GM21526 (cell line): Measurements from ENCODE around the gene PCBD1.

ENCODE experiments used
- ATAC-seq: cut with Tn5 transposase; IDR thresholded peaks from one replicate; pipeline ENCODE4 v1.9.1; 2021; ENCODE audit warnings: moderate library complexity; ENCODE audit not compliant: unreplicated experiment, low FRiP score

Gene PCBD1

DNA sequence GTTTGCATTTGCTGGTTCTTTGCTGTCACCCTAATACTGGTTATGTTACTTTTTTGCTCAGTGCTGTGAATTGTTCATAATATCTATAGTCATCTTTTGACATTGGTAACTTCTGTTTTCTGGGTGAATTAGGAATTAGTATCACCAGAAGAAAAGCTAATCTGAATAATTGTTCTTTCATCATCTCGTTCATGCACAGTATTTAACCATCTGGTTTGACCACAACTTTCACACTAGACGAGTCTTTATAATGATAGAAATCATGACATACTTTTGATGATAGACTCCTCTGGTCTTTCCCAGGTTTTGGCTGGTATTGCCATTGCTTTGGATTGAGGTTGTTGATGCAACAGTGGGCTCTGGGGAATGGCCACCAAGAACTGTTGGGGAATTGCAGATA lies 47.5 kb downstream of the PCBD1 start:
- ATAC-seq = no peak

DNA sequence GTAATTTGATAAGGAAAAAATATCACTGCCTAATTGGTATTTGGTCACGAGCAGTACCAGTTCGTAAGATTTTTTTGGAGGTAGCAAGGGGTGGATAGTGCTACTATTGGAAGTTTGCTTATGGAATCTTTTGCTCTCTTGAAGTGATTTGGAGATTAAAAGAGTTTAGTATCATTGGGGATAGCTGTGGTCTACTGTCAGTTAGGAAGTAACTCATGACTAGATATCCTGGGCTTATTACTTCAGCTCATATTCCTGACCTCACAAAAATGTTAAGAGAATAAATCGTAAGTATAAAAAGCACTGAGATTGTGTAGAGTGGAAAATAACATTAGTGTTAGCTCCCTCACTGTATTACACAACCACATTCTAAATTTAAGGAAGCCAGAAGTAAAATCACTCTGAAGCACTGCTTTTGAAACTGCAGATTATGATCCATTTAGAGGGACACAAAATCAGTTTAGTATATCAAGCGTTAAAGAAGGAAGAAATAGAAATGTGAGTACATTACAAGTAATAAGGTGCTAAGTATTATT lies 50.0 kb downstream of the PCBD1 start:
- no peak for ATAC-seq

DNA sequence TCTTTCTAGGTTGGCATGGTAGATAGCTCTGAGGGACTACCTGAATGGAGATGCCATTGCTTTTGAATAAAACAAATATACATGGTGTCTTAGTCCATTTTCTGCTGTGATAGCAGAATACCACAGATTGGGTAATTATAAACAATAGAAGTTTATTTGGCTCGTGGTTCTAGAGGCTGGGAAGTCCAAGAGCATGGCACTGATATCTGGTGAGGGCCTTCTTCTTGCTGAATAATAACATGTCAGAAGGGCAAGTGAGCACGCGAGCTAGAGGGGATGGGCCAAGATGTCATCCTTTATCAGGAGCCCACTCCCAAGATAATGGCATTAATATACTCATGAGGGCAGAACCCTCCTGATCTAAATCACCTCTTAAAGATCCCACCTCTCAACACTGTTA lies 50.7 kb downstream of the PCBD1 start:
- no peak for ATAC-seq

DNA sequence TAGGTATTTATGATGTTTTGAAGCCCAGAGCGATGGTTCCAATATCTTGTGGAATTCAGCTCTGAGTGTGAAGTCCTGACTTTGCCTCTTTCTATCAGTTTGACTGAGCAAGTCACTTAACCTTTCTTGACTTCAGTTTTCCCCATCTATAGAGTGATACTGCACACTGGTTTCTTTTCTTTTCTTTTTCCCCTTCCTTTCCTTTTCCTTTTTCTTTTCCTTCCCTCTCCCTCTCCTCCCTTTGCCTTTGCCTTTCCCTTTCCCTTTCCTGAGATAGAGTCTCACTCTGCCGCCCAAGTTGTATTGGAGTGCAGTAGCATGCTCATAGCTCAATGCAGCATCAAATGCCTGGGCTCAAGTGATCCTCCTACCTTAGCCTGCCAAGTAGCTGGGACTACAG lies 52.0 kb downstream of the PCBD1 start:
- ATAC-seq = no peak

DNA sequence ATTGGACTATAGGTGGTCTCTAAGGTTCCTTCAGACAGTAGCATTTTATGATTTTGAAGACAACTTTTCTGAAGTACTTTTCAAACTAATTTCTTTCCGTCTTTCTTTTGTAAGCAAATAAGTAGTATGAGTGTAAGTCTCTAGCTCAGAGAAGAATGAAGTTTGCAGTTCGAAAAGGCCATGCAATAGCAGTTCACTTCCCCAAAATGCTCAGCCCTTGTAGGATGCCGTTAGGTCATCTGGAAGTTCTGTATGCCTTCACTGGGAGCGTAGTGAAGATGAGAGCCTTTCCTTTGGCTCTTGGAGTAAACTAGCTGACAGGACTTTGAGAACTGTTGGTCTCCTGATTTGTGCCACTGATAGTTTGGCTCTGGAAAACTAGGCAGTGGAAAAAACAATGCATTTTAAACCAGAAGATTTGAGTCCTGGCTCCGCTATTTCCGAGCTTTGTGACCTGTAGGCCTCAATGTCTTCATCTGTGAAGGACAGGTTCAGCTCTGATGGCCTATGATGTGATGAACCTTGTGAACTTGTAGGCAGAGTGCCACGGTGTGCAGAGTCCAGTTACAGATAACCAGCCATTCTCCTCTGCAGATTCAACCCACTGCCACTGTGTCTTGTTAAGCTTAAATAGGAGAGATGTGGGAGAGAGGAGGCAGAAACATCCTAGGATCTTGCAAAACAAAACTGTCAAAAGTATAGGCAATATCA lies 53.8 kb downstream of the PCBD1 start:
- ATAC-seq = no peak

DNA sequence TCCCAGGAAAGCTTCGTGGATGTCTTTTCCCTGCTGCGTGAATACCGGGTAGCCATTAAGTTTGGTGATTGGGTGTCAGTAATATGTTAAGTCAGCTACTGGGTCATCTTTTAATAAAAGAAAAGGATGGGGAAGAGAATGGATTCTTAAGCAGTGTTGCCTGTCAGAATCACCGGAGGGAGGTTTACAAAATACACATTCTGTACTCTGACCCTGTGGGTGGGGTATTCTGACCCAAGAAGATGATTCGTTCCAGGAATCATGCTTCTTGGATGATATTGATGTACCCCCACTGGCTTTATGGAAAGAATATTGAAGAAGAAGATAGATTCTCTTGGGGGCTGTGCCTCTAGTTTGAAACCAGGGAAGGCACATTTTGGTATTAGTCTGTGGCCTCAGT lies 54.3 kb downstream of the PCBD1 start:
- no peak for ATAC-seq

DNA sequence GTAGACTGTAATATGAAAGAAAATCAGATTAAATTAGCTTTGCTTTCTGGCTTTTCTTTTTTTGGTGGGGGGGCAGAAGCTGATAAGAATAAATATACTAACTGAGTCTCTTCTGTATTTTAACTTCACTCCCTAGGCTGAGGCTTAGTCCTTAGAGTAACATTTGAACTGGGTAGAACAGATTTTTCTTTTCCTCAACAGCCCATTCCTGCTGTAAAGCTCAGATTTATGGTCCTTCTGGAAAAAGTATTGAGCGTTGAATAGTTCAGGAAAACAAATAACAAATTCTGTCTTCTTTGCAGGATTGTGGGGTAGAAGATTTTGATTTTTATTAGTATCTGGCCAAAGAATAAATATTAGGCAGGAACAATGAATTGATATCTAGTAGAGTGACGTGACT lies 54.8 kb downstream of the PCBD1 start:
- ATAC-seq = no peak
